HEK293 (cell line): ENCODE data around the gene ASB16.
A peak's percentile ranks its signal among the peaks of the same experiment; 100 is the strongest.

ENCODE experiments used
- KLF16 ChIP-seq: fragments of 450-650 bp; formaldehyde crosslinking; IDR thresholded peaks from 2 replicates; pipeline ENCODE4 v1.5.1; 2017; ENCODE audit warnings: missing biosample characterization, missing genetic modification characterization
- KLF8 ChIP-seq: fragments of 450-650 bp; formaldehyde crosslinking; IDR thresholded peaks from 2 replicates; pipeline ENCODE4 v1.5.1; 2016; ENCODE audit warnings: missing biosample characterization, missing genetic modification characterization
- KLF9 ChIP-seq: fragments of 450-650 bp; formaldehyde crosslinking; IDR thresholded peaks from 2 replicates; pipeline ENCODE4 v1.5.1; 2016; ENCODE audit warnings: missing biosample characterization, missing genetic modification characterization, low read depth
- PATZ1 ChIP-seq: fragments of 450-650 bp; formaldehyde crosslinking; IDR thresholded peaks from 2 replicates; pipeline ENCODE4 v1.5.1; 2016; ENCODE audit warnings: missing biosample characterization, missing genetic modification characterization
- SP2 ChIP-seq: fragments of 450-650 bp; formaldehyde crosslinking; IDR thresholded peaks from 2 replicates; pipeline ENCODE4 v1.5.1; 2016; ENCODE audit warnings: missing biosample characterization, missing genetic modification characterization
- SP3 ChIP-seq: fragments of 450-650 bp; formaldehyde crosslinking; IDR thresholded peaks from 2 replicates; pipeline ENCODE4 v1.5.1; 2016; ENCODE audit warnings: missing biosample characterization, missing genetic modification characterization
- ZBTB20 ChIP-seq: fragments of 450-650 bp; formaldehyde crosslinking; IDR thresholded peaks from 2 replicates; pipeline ENCODE4 v1.5.1; 2016; ENCODE audit warnings: missing biosample characterization, missing genetic modification characterization
- ZFP69B ChIP-seq: fragments of 450-650 bp; formaldehyde crosslinking; IDR thresholded peaks from 2 replicates; pipeline ENCODE4 v1.5.1; 2016; ENCODE audit warnings: missing biosample characterization, missing genetic modification characterization
- ZNF112 ChIP-seq: fragments of 450-650 bp; formaldehyde crosslinking; IDR thresholded peaks from 2 replicates; pipeline ENCODE4 v1.5.0; 2017; ENCODE audit warnings: missing biosample characterization, missing genetic modification characterization
- ZNF132 ChIP-seq: fragments of 450-650 bp; formaldehyde crosslinking; IDR thresholded peaks from 2 replicates; pipeline ENCODE4 v1.5.1; 2017; ENCODE audit warnings: missing biosample characterization, missing genetic modification characterization, borderline replicate concordance
- ZNF174 ChIP-seq: fragments of 450-650 bp; formaldehyde crosslinking; IDR thresholded peaks from 2 replicates; pipeline ENCODE4 v1.5.0; 2017; ENCODE audit warnings: missing biosample characterization, mild to moderate bottlenecking, missing genetic modification characterization
- ZNF341 ChIP-seq: fragments of 450-650 bp; formaldehyde crosslinking; IDR thresholded peaks from 2 replicates; pipeline ENCODE4; 2016; ENCODE audit warnings: low read depth, missing biosample characterization, missing genetic modification characterization
- ZNF354C ChIP-seq: fragments of 450-650 bp; formaldehyde crosslinking; IDR thresholded peaks from 2 replicates; pipeline ENCODE4 v1.5.1; 2016; ENCODE audit warnings: missing biosample characterization, missing genetic modification characterization, low read depth, borderline replicate concordance
- ZNF530 ChIP-seq: fragments of 450-650 bp; formaldehyde crosslinking; IDR thresholded peaks from 2 replicates; pipeline ENCODE4 v1.5.1; 2016; ENCODE audit warnings: low read depth, missing biosample characterization, missing genetic modification characterization
- ZNF549 ChIP-seq: fragments of 450-650 bp; IDR thresholded peaks from 2 replicates; pipeline ENCODE4 v1.5.1; 2018; ENCODE audit warnings: missing biosample characterization, missing genetic modification characterization, mild to moderate bottlenecking, inconsistent platforms, moderate library complexity
- ZNF677 ChIP-seq: fragments of 450-650 bp; IDR thresholded peaks from 2 replicates; pipeline ENCODE4 v1.5.0; 2018; ENCODE audit warnings: missing biosample characterization, mild to moderate bottlenecking, missing genetic modification characterization, moderate library complexity
- ZNF704 ChIP-seq: fragments of 450-650 bp; formaldehyde crosslinking; IDR thresholded peaks from 2 replicates; pipeline ENCODE4 v1.5.1; 2016; ENCODE audit warnings: missing biosample characterization, missing genetic modification characterization
- ZNF747 ChIP-seq: fragments of 450-650 bp; formaldehyde crosslinking; IDR thresholded peaks from 2 replicates; pipeline ENCODE4 v1.5.1; 2016; ENCODE audit warnings: missing biosample characterization, missing genetic modification characterization
- ZNF768 ChIP-seq: fragments of 450-650 bp; formaldehyde crosslinking; IDR thresholded peaks from 2 replicates; pipeline ENCODE4 v1.5.1; 2018; ENCODE audit warnings: missing biosample characterization, mild to moderate bottlenecking, missing genetic modification characterization
- ZNF792 ChIP-seq: fragments of 450-650 bp; formaldehyde crosslinking; IDR thresholded peaks from 2 replicates; pipeline ENCODE4 v1.5.1; 2016; ENCODE audit warnings: missing biosample characterization, missing genetic modification characterization
- TF ChIP-seq, protein P1 (sequence below): sonication (generic); formaldehyde crosslinking; IDR thresholded peaks from 2 replicates; pipeline ENCODE4 v1.8.1; 2022; ENCODE audit warnings: mild to moderate bottlenecking, moderate library complexity, missing genetic modification reagents
- TF ChIP-seq, protein P2 (sequence below): fragments of 450-650 bp; formaldehyde crosslinking; IDR thresholded peaks from 2 replicates; pipeline ENCODE4 v1.5.1; 2016; ENCODE audit warnings: missing biosample characterization, missing genetic modification characterization
- TF ChIP-seq, protein P3 (sequence below): fragments of 450-650 bp; formaldehyde crosslinking; IDR thresholded peaks from 2 replicates; pipeline ENCODE4 v1.5.1; 2016; ENCODE audit warnings: missing biosample characterization, missing genetic modification characterization, low read depth
- TF ChIP-seq, protein P4 (sequence below): fragments of 450-650 bp; formaldehyde crosslinking; conservative IDR thresholded peaks from 2 replicates; pipeline ENCODE4 v1.5.1; 2016; ENCODE audit warnings: low read depth, missing biosample characterization, missing genetic modification characterization

Gene ASB16

GRCh38 chr17:44199553-44200477, 29.3 kb downstream of the ASB16 start, which contains the start of gene ATXN7L3 (continued):
- TF ChIP-seq, protein P1, sequence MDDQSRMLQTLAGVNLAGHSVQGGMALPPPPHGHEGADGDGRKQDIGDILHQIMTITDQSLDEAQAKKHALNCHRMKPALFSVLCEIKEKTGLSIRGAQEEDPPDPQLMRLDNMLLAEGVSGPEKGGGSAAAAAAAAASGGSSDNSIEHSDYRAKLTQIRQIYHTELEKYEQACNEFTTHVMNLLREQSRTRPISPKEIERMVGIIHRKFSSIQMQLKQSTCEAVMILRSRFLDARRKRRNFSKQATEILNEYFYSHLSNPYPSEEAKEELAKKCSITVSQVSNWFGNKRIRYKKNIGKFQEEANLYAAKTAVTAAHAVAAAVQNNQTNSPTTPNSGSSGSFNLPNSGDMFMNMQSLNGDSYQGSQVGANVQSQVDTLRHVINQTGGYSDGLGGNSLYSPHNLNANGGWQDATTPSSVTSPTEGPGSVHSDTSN (CRISPR knock-in tag) = no peak
- no peak for TF ChIP-seq ZBTB20 (tag by site-specific recombination)
- TF ChIP-seq ZNF132 (tag by site-specific recombination) = no peak
- TF ChIP-seq, protein P2, sequence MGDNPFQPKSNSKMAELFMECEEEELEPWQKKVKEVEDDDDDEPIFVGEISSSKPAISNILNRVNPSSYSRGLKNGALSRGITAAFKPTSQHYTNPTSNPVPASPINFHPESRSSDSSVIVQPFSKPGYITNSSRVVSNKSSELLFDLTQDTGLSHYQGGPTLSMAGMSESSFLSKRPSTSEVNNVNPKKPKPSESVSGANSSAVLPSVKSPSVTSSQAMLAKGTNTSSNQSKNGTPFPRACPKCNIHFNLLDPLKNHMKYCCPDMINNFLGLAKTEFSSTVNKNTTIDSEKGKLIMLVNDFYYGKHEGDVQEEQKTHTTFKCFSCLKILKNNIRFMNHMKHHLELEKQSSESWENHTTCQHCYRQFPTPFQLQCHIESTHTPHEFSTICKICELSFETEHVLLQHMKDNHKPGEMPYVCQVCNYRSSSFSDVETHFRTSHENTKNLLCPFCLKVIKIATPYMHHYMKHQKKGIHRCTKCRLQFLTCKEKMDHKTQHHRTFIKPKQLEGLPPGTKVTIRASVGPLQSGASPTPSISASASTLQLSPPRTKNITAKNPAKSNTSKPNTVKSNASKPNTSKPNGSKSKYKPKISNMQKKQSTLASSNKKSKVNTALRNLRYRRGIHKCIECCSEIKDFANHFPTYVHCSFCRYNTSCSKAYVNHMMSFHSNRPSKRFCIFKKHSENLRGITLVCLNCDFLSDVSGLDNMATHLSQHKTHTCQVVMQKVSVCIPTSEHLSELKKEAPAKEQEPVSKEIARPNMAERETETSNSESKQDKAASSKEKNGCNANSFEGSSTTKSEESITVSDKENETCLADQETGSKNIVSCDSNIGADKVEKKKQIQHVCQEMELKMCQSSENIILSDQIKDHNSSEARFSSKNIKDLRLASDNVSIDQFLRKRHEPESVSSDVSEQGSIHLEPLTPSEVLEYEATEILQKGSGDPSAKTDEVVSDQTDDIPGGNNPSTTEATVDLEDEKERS (tag by site-specific recombination) = no peak
- TF ChIP-seq ZNF747 (tag by site-specific recombination) = no peak
- no peak for TF ChIP-seq ZNF354C (tag by site-specific recombination)
- no peak for TF ChIP-seq ZNF174 (tag by site-specific recombination)
- peak; percentile 89 for TF ChIP-seq SP2 (tag by site-specific recombination)
- TF ChIP-seq ZNF677 (tag by site-specific recombination) = no peak
- no peak for TF ChIP-seq ZNF341 (tag by site-specific recombination)
- peak; percentile 87 for TF ChIP-seq KLF9
- TF ChIP-seq KLF8 (tag by site-specific recombination) = peak; percentile 75
- no peak for TF ChIP-seq ZNF549
- TF ChIP-seq ZNF768 (tag by site-specific recombination) = no peak
- no peak for TF ChIP-seq ZNF792
- TF ChIP-seq, protein P3, sequence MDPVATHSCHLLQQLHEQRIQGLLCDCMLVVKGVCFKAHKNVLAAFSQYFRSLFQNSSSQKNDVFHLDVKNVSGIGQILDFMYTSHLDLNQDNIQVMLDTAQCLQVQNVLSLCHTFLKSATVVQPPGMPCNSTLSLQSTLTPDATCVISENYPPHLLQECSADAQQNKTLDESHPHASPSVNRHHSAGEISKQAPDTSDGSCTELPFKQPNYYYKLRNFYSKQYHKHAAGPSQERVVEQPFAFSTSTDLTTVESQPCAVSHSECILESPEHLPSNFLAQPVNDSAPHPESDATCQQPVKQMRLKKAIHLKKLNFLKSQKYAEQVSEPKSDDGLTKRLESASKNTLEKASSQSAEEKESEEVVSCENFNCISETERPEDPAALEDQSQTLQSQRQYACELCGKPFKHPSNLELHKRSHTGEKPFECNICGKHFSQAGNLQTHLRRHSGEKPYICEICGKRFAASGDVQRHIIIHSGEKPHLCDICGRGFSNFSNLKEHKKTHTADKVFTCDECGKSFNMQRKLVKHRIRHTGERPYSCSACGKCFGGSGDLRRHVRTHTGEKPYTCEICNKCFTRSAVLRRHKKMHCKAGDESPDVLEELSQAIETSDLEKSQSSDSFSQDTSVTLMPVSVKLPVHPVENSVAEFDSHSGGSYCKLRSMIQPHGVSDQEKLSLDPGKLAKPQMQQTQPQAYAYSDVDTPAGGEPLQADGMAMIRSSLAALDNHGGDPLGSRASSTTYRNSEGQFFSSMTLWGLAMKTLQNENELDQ (tag by site-specific recombination) = no peak
- TF ChIP-seq ZNF112 (tag by site-specific recombination) = no peak
- peak; percentile 91 for TF ChIP-seq PATZ1
- TF ChIP-seq ZNF704 = peak; percentile 24; the same call in 1 of the 2 replicates
- TF ChIP-seq, protein P4, sequence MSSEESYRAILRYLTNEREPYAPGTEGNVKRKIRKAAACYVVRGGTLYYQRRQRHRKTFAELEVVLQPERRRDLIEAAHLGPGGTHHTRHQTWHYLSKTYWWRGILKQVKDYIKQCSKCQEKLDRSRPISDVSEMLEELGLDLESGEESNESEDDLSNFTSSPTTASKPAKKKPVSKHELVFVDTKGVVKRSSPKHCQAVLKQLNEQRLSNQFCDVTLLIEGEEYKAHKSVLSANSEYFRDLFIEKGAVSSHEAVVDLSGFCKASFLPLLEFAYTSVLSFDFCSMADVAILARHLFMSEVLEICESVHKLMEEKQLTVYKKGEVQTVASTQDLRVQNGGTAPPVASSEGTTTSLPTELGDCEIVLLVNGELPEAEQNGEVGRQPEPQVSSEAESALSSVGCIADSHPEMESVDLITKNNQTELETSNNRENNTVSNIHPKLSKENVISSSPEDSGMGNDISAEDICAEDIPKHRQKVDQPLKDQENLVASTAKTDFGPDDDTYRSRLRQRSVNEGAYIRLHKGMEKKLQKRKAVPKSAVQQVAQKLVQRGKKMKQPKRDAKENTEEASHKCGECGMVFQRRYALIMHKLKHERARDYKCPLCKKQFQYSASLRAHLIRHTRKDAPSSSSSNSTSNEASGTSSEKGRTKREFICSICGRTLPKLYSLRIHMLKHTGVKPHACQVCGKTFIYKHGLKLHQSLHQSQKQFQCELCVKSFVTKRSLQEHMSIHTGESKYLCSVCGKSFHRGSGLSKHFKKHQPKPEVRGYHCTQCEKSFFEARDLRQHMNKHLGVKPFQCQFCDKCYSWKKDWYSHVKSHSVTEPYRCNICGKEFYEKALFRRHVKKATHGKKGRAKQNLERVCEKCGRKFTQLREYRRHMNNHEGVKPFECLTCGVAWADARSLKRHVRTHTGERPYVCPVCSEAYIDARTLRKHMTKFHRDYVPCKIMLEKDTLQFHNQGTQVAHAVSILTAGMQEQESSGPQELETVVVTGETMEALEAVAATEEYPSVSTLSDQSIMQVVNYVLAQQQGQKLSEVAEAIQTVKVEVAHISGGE (tag by site-specific recombination) = peak; percentile 23; the same call in 1 of the 2 replicates
- TF ChIP-seq ZNF530 = no peak
- peak; percentile 56; the same call in 1 of the 2 replicates for TF ChIP-seq KLF16
- TF ChIP-seq SP3 (tag by site-specific recombination) = peak; percentile 95
- no peak for TF ChIP-seq ZFP69B (tag by site-specific recombination)
